ENCODE data around the gene PODN. TPM values are rescaled to one million over a fixed set of nuclear protein-coding genes. Genes with fewer than 3 reads are reported as not detected.

The PODN gene
- total RNA-seq (2022) (not detected in 2 replicates), Bru-seq, nascent RNA (percentile 5 among the genes with signal in this experiment), BruChase-seq, experiment 1, labeled RNA remaining after a 6-hour chase (percentile 9 among the genes with signal in this experiment), BruChase-seq, experiment 2, labeled RNA remaining after a 2-hour chase (percentile 4 among the genes with signal in this experiment)
- long read RNA-seq: 0 reads

GRCh38 chr1:53061859-53062707 is at the start of gene PODN:
TSS of gene PODN (plus strand) at chr1:53062213. CDS start at chr1:53069856, 7,643 bp downstream.
- Mint-ChIP-seq H3K36me3 (ENCODE audit: insufficient read depth, unreplicated experiment) (no peaks in the 10 kb centered on the region), H3K4me1 (ENCODE audit: insufficient read depth, unreplicated experiment) (no peaks in the 10 kb centered on the region), H3K4me3 (ENCODE audit: unreplicated experiment) (no peak within 1 kb of the TSS), H3K9me3 (ENCODE audit: unreplicated experiment) (no peaks in the 10 kb centered on the region), H3K27me3 (ENCODE audit: insufficient read depth, unreplicated experiment) (peaks cover 31% of the 10 kb centered on the region), H3K27ac (ENCODE audit: low read depth, unreplicated experiment) (no peak within 1 kb of the TSS)
- TF ChIP-seq, protein P1, sequence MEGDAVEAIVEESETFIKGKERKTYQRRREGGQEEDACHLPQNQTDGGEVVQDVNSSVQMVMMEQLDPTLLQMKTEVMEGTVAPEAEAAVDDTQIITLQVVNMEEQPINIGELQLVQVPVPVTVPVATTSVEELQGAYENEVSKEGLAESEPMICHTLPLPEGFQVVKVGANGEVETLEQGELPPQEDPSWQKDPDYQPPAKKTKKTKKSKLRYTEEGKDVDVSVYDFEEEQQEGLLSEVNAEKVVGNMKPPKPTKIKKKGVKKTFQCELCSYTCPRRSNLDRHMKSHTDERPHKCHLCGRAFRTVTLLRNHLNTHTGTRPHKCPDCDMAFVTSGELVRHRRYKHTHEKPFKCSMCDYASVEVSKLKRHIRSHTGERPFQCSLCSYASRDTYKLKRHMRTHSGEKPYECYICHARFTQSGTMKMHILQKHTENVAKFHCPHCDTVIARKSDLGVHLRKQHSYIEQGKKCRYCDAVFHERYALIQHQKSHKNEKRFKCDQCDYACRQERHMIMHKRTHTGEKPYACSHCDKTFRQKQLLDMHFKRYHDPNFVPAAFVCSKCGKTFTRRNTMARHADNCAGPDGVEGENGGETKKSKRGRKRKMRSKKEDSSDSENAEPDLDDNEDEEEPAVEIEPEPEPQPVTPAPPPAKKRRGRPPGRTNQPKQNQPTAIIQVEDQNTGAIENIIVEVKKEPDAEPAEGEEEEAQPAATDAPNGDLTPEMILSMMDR (IDR thresholded peaks at IDR 0.05; ENCODE audit: unreplicated experiment): no peak
- intact Hi-C loops (cut with micrococcal nuclease): no loop called here
- ChIA-PET POLR2A (no interaction called here), CTCF (no interaction called here)
- no TSS peak for BruUV-seq (replicated peaks)
- no peak for DNase-seq (ENCODE audit: unreplicated experiment)

DNA sequence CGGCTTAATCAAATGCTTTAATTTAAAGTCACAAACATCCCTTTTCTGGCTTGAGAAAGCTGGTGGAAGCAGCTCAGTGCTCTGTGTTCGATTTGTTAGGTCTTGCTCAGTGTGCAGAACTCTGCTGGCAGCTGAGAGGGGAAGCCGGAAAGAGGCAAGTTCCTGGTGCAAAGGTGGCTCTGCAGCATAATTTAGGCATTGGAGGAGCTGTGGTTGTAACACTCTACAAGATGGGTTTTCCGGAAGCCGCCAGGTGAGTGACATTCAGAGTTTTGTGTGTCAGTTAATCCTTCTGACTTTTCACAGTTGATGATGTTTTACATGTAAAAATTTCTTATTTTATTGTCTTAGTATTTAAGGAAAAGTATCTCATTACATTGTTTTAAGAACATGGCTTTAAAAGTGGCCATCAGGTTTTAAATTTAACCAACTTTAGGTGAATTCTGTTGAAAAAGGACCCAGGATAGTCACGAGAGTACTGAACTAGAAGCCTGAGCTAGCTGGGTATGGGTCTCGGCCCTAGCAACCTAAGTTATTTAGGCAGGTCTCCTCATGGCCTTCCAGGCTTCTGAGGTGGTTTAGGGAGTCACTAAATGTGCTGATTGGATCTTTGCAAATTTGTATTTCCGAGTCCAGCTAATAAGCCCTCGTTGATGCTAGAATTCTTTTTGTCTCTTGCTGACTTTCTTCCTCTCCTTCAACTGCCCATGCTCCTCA is 47.1 kb upstream of the PODN start:
- H3K9me3 Mint-ChIP-seq (ENCODE audit: unreplicated experiment): no peaks in the 10 kb centered on the region
- BruUV-seq (replicated peaks): TSS peak; percentile 48
- H3K4me3 Mint-ChIP-seq (ENCODE audit: unreplicated experiment): peak overlapping the region; percentile 85
- TF ChIP-seq, protein P1 (IDR thresholded peaks at IDR 0.05; ENCODE audit: unreplicated experiment): no peak
- intact Hi-C loops (cut with micrococcal nuclease): loop anchor here (5.0 kb wide), 1 partner anchor 88 kb away; the partner anchor contains the start of gene SCP2
- ChIA-PET CTCF (interaction anchor here (0.6 to 2.0 kb wide), 4 partner anchors 12 to 223 kb away, joined by 3 to 6 read pairs (median 4); no protein-coding TSS in a partner anchor), POLR2A (interaction anchor here (0.6 to 1.9 kb wide), 21 partner anchors 12 to 311 kb away, joined by 3 to 9 read pairs (median 3); partner anchors contain the start of genes CPT2, ECHDC2, MAGOH and SCP2)
- H3K4me1 Mint-ChIP-seq (ENCODE audit: insufficient read depth, unreplicated experiment): peaks cover 17% of the 10 kb centered on the region
- H3K36me3 Mint-ChIP-seq (ENCODE audit: insufficient read depth, unreplicated experiment): peaks cover 6% of the 10 kb centered on the region
- H3K27ac Mint-ChIP-seq (ENCODE audit: low read depth, unreplicated experiment): peak overlapping the region; percentile 80
- DNase-seq (ENCODE audit: unreplicated experiment): peak; percentile 86
- no peaks in the 10 kb centered on the region for H3K27me3 Mint-ChIP-seq (ENCODE audit: insufficient read depth, unreplicated experiment)

DNA sequence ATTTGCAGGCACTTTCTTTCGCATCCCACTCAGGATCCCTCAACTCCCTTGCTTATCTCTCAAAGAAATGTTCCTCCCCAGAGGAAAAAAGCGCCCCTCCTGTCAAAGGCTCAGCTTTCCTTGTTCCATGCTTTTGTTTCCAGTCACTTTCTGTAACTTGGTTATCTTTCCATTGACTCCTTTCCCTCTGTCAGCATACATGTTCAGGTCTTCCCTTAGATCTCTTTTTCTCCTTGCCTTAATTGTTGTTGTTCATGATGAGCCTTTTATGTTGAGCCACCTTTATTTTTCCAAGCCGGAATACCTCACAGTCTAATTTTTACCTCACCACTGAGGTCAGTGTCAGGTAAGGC is 46.5 kb upstream of the PODN start:
- peaks cover 17% of the 10 kb centered on the region for H3K4me1 Mint-ChIP-seq (ENCODE audit: insufficient read depth, unreplicated experiment)
- TF ChIP-seq, protein P1 (IDR thresholded peaks at IDR 0.05; ENCODE audit: unreplicated experiment): no peak
- BruUV-seq (replicated peaks): no TSS peak
- H3K9me3 Mint-ChIP-seq (ENCODE audit: unreplicated experiment): no peaks in the 10 kb centered on the region
- no peaks in the 10 kb centered on the region for H3K27me3 Mint-ChIP-seq (ENCODE audit: insufficient read depth, unreplicated experiment)
- ChIA-PET CTCF (interaction anchor here (0.7 to 2.0 kb wide), 2 partner anchors 12 to 74 kb away, joined by 3 to 4 read pairs; no protein-coding TSS in a partner anchor), POLR2A (interaction anchor here (0.8 to 1.9 kb wide), 10 partner anchors 10 to 223 kb away, joined by 3 to 9 read pairs (median 4); partner anchors contain the start of genes ECHDC2, MAGOH and SCP2)
- peak overlapping the region; percentile 80 for H3K27ac Mint-ChIP-seq (ENCODE audit: low read depth, unreplicated experiment)
- peaks cover 6% of the 10 kb centered on the region for H3K36me3 Mint-ChIP-seq (ENCODE audit: insufficient read depth, unreplicated experiment)
- intact Hi-C loops (cut with micrococcal nuclease): loop anchor here (5.0 kb wide), 1 partner anchor 88 kb away; the partner anchor contains the start of gene SCP2
- H3K4me3 Mint-ChIP-seq (ENCODE audit: unreplicated experiment): peak overlapping the region; percentile 85
- DNase-seq (ENCODE audit: unreplicated experiment): peak; percentile 13
